HG03045 (cell line): ENCODE results near the gene ABI3BP.

Experiments
- ATAC-seq: cut with Tn5 transposase; IDR thresholded peaks from one replicate; pipeline ENCODE4 v1.9.1; 2021; ENCODE audit warnings: mild to moderate bottlenecking, moderate library complexity; ENCODE audit not compliant: unreplicated experiment

Gene ABI3BP

DNA sequence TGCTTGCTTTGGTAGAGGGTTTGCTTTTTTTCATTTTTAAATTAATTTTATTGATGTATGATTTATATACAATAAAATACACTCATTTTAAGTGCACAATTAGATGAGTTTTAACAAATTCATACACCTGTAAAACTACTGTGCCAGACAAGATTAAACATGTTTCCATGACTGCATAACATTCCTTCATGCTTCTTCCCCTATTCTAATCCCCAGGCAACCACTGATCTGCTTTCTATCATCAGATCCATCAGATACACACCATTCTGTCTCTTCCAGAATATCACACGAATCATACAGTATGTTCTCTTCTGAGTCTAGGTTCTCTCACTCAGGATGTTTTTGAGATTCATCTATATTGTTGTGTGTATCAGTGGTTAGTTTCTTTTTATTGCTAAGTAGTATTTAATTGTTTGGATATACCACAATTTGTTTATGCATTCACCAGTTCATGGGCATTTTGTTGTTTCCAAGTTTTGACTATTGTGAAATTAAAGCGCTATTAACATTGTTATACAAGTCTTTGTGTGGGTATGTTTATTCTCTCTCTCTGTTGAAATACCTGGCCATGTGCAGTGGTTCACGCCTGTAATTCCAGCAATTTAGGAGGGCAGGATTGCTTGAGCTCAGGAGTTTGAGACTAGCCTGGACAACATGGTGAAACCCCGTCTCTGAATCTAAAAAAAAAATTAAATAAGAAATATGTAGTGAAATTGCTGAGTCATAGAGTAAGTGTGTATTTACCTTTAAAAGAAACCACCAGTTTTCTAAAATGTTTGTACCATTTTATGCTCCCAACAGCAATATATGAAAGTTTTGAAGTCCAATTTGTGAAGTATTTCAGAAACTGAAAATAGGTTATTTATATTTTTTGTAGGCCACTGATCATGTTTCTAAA lies 290.9 kb downstream of the ABI3BP start:
- no peak for ATAC-seq

DNA sequence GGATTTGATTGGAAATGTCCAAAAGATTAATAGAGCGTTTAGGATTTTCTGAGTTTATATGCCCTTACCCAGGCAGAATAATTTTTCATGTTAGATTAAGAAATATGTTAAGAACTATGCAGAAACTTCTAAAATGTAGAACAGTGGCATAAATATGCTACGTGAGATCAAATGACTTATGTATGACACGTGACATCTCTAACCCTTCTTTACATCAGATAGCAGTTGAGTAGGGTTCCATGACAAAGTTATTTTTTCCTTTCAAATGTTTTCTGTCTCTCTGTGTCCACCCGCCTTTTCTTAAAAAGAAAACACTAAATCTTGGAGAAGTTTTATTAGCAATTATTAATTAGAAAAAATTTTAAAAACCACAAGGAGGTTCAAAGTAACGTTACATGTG lies 292.5 kb downstream of the ABI3BP start:
- no peak for ATAC-seq
